ENCODE data around the gene RAB11FIP3. TPM values are rescaled to one million over a fixed set of nuclear protein-coding genes. Genes with fewer than 3 reads are reported as not detected.

Gene RAB11FIP3
- total and polyA plus RNA-seq, 9 of the 15 experiments (the other 6 are each of a cell fraction or from before 2014, with no cell fraction given) = 0.46 to 13.1 (median 4.3) TPM

DNA sequence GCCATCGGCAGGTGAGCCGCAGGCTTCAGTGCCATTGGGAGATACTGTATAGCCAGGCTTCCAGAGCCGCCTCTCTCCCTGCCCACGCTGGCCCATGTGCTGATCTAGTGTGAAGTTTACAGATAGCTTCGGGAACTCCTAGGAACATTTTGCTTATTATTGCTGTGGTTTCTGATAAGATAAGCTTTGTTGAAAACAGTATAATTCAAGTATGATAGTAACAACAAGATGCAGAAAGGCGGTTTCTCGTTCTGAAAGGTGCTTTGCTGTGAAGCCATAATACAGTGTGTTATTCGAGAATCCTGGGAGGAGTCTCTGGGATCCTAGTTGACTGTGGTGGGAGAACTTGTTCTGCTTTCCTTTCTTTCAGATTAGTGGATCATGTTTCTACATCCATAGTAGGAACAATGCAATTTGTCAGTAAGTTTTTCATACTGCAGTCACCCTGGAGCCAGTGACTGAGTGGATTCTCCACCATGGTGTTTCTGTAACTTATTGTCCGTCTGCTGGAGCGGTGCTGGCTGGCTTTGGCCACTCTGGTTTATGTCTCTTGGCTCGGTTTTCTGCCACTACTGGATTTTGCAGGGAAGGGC lies 31.5 kb downstream of the RAB11FIP3 start (continued):
- peak; percentile 88; the same call in 1 of the 2 replicates for TF ChIP-seq SOX6 (IDR thresholded peaks at IDR 0.05)
- no peak for TF ChIP-seq KLF1 (tag; IDR thresholded peaks at IDR 0.05)
- no peak for TF ChIP-seq ZNF224 (CRISPR knock-in tag; IDR thresholded peaks at IDR 0.05)
- no peak for TF ChIP-seq ESRRB (CRISPR knock-in tag; IDR thresholded peaks at IDR 0.05; ENCODE audit: borderline replicate concordance)
- TF ChIP-seq SETDB1 (IDR thresholded peaks at IDR 0.05; ENCODE audit: low read length) = no peak
- TF ChIP-seq PURB (CRISPR knock-in tag; IDR thresholded peaks at IDR 0.05; ENCODE audit: low read depth) = no peak
- TF ChIP-seq SMARCB1 (IDR thresholded peaks at IDR 0.05; ENCODE audit: insufficient read length, low read depth) = no peak
- peak; percentile 52 for TF ChIP-seq TAL1 (IDR thresholded peaks at IDR 0.05)
- no peak for TF ChIP-seq SMAD4 (CRISPR knock-in tag; conservative IDR thresholded peaks at IDR 0.05)
- no peak for TF ChIP-seq PHF8 (IDR thresholded peaks at IDR 0.05; ENCODE audit: borderline replicate concordance, low read length)
- TF ChIP-seq GABPA (tag; conservative IDR thresholded peaks at IDR 0.05; ENCODE audit: low read depth) = no peak
- TF ChIP-seq RHOXF2B (CRISPR knock-in tag; conservative IDR thresholded peaks at IDR 0.05) = no peak
- TF ChIP-seq SP1 (CRISPR knock-in tag; IDR thresholded peaks at IDR 0.05) = 0 out of 2 replicates have a peak, but pooled peaks have one; percentile 37
- no peak for TF ChIP-seq HMGN3 (IDR thresholded peaks at IDR 0.05; ENCODE audit: borderline replicate concordance, extremely low read depth, insufficient read length, low read depth, low read length)
- TF ChIP-seq TSC22D4 (tag; IDR thresholded peaks at IDR 0.05) = no peak
- TF ChIP-seq, protein P1, sequence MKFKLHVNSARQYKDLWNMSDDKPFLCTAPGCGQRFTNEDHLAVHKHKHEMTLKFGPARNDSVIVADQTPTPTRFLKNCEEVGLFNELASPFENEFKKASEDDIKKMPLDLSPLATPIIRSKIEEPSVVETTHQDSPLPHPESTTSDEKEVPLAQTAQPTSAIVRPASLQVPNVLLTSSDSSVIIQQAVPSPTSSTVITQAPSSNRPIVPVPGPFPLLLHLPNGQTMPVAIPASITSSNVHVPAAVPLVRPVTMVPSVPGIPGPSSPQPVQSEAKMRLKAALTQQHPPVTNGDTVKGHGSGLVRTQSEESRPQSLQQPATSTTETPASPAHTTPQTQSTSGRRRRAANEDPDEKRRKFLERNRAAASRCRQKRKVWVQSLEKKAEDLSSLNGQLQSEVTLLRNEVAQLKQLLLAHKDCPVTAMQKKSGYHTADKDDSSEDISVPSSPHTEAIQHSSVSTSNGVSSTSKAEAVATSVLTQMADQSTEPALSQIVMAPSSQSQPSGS (CRISPR knock-in tag; IDR thresholded peaks at IDR 0.05) = no peak
- no peak for TF ChIP-seq ZNF699 (CRISPR knock-in tag; IDR thresholded peaks at IDR 0.05; ENCODE audit: insufficient replicate concordance)
- no peak for TF ChIP-seq RBFOX2 (IDR thresholded peaks at IDR 0.05; ENCODE audit: low read depth, low read length)
- TF ChIP-seq PCBP2 (IDR thresholded peaks at IDR 0.05; ENCODE audit: low read depth, low read length, poor library complexity, severe bottlenecking) = no peak
- no peak for TF ChIP-seq ADNP (tag; IDR thresholded peaks at IDR 0.05)
- peak; percentile 65 for TF ChIP-seq SMARCA4 (IDR thresholded peaks at IDR 0.05)
- no peak for TF ChIP-seq ZNF354B (CRISPR knock-in tag; IDR thresholded peaks at IDR 0.05)
- no peak for TF ChIP-seq ETV5 (CRISPR knock-in tag; IDR thresholded peaks at IDR 0.05; ENCODE audit: low read depth)
- TF ChIP-seq, protein P2, sequence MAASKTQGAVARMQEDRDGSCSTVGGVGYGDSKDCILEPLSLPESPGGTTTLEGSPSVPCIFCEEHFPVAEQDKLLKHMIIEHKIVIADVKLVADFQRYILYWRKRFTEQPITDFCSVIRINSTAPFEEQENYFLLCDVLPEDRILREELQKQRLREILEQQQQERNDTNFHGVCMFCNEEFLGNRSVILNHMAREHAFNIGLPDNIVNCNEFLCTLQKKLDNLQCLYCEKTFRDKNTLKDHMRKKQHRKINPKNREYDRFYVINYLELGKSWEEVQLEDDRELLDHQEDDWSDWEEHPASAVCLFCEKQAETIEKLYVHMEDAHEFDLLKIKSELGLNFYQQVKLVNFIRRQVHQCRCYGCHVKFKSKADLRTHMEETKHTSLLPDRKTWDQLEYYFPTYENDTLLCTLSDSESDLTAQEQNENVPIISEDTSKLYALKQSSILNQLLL (CRISPR knock-in tag; IDR thresholded peaks at IDR 0.05; ENCODE audit: borderline replicate concordance) = no peak
- no peak for TF ChIP-seq CXXC5 (CRISPR knock-in tag; IDR thresholded peaks at IDR 0.05)
- TF ChIP-seq, protein P3, sequence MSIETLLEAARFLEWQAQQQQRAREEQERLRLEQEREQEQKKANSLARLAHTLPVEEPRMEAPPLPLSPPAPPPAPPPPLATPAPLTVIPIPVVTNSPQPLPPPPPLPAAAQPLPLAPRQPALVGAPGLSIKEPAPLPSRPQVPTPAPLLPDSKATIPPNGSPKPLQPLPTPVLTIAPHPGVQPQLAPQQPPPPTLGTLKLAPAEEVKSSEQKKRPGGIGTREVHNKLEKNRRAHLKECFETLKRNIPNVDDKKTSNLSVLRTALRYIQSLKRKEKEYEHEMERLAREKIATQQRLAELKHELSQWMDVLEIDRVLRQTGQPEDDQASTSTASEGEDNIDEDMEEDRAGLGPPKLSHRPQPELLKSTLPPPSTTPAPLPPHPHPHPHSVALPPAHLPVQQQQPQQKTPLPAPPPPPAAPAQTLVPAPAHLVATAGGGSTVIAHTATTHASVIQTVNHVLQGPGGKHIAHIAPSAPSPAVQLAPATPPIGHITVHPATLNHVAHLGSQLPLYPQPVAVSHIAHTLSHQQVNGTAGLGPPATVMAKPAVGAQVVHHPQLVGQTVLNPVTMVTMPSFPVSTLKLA (conservative IDR thresholded peaks at IDR 0.05) = peak in 1 of 2 experiments; percentile 53; a peak in 1 of 4 replicates

All from K562 (cell line).